Measurements from ENCODE around the gene NOB1.

The NOB1 gene

DNA sequence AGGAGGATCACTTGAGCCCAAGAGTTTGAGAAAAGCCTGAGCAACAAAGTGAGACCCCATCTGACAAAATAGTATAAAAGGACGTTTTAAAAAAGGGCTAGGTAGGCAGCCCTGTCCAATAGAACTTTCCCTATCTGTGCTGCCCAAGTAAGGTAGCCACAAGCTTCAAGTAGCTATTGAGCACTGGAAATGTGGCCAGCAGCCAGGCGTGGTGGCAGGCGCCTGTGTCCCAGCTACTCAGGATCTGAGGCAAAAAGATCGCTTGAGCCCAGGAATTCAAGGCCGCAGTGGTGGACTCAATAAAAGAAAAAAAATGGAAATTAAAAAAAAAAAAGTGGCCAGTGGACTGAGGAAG lies 26.8 kb downstream of the NOB1 start:
- H4K20me1 ChIP-seq = no peaks in the 10 kb centered on the region
- no peak for TF ChIP-seq Cebpa-rat (IDR thresholded peaks at IDR 0.05)
- peak overlapping the region; percentile 76 to 96 (median 86) for H3K4me2 ChIP-seq
- peak overlapping the region in 10 of 11 experiments; percentile 13 to 98 (median 90); a peak in 19 of 22 replicates for H3K27ac ChIP-seq
- 0 out of 22 replicates have a peak, but pooled peaks cover 0 to 3% (median 0%) of the 10 kb centered on the region in 11 experiments for H3K36me3 ChIP-seq
- no peaks in the 10 kb centered on the region for H3K9me3 ChIP-seq (replicated peaks in 1 of 11)
- H3K9ac ChIP-seq = peak overlapping the region in 9 of 11 experiments; percentile 68 to 90 (median 83); a peak in 14 of 22 replicates
- peaks cover 31 to 47% (median 40%) of the 10 kb centered on the region in 10 experiments for H3K4me1 ChIP-seq
- H3K4me3 ChIP-seq = peak overlapping the region in 5 of 10 experiments; percentile 57 to 77 (median 63); a peak in 6 of 20 replicates
- no peaks in the 10 kb centered on the region for H3K27me3 ChIP-seq

- Histone ChIP-seq H4K20me1 (no peaks in the 10 kb centered on the region; a peak in 1 of 22 replicates), H3K9ac (peak within 1 kb of the TSS; percentile 68 to 90 (median 82)), H3K9me3 (replicated peaks in 1 of 11) (no peaks in the 10 kb centered on the region), H3K4me2 (peak within 1 kb of the TSS; percentile 76 to 96 (median 86)), H3K4me1 (peaks cover 31 to 55% (median 45%) of the 10 kb centered on the region in 10 experiments), H3K4me3 (peak within 1 kb of the TSS; percentile 56 to 77 (median 64)), H3K36me3 (0 out of 22 replicates have a peak, but pooled peaks cover 0 to 3% (median 0%) of the 10 kb centered on the region in 11 experiments), H3K27me3 (no peaks in the 10 kb centered on the region), H3K27ac (peak within 1 kb of the TSS; percentile 48 to 98 (median 90))
- no peak for TF ChIP-seq Cebpa-rat (IDR thresholded peaks at IDR 0.05)
Observed at GRCh38 chr16:69726313-69727060, 28.2 kb downstream of the NOB1 start, which contains the start of gene NQO1. Gene NQO1 (minus strand): TSS chr16:69726560. CDS start chr16:69726439, 121 bp downstream.

DNA sequence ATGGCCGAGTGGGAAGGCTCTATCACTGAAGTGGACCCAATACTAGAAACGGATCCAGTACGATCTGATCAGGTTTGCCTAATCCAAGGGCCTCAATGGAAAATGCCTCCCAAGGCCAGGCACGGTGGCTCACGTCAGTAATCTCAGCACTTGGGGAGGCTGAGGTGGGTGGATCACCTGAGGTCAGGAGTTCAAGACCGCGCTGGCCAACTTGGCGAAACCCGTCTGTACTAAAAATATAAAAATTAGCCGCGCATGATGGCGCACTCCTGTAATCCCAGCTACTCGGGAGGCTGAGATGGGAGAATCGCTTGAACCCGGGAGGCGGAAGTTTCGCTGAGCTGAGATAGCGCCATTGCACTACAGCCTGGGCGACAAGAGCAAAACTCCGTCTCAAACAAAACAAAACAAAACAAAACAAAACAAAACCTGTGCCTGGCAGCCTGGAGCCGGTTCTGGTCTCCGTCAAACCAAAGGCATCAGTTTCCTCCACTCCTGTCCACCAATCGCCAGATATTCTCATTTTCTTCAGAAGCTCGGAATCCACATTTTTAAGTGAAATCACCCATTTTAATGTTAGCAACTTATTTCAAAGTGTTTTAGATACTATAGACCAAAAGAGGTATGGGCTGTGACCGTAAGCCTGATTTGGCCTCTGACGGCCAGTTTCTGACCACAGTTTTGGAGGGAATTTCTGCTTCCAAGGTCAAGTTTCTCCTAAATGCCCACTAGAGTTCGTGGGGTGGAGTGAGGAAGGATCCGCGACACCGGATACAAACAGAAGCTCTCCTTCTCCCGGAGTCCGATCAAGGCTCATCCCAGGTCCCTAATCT lies 29.0 kb downstream of the NOB1 start:
- peak overlapping the region; percentile 56 to 77 (median 64) for H3K4me3 ChIP-seq
- H3K27me3 ChIP-seq = no peaks in the 10 kb centered on the region
- peak overlapping the region; percentile 76 to 96 (median 86) for H3K4me2 ChIP-seq
- peak overlapping the region; percentile 68 to 90 (median 82) for H3K9ac ChIP-seq
- TF ChIP-seq Cebpa-rat (IDR thresholded peaks at IDR 0.05) = no peak
- no peaks in the 10 kb centered on the region for H3K36me3 ChIP-seq
- peaks cover 31 to 55% (median 45%) of the 10 kb centered on the region in 10 experiments for H3K4me1 ChIP-seq
- peaks cover 0 to 5% (median 0%) of the 10 kb centered on the region in 11 experiments; a peak in 1 of 22 replicates for H4K20me1 ChIP-seq
- no peaks in the 10 kb centered on the region for H3K9me3 ChIP-seq (replicated peaks in 1 of 11)
- H3K27ac ChIP-seq = peak overlapping the region; percentile 48 to 98 (median 90); a peak in 21 of 22 replicates

DNA sequence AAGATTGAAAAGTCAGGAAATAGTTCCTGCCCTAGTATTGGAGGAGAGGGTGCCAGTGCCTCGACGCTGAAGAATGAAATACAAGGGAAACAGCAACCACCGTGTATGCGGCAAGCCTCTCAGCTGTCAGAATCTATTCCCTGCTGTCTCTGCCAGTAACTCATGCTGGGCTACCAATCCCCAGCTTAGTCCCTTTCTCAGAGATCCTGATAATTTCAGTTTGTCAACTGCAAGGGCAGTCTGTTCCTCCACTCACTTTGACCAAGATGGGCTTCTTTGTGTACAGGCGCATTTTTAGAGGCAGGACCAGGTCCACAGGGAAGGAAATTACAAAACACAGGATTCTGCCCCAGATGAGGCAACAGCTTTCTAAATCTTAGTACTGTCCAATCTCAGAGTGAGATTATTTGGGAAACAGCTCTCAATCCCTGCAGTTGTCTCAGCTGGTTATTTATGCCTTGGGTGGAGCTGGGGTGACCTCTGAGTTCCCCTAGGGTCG lies 29.7 kb downstream of the NOB1 start:
- Histone ChIP-seq H3K27ac (peak overlapping the region in 9 of 11 experiments; percentile 78 to 98 (median 91); a peak in 17 of 22 replicates), H3K9me3 (replicated peaks in 1 of 11) (no peaks in the 10 kb centered on the region), H3K4me2 (peak overlapping the region; percentile 76 to 96 (median 86); a peak in 21 of 22 replicates), H3K4me1 (peaks cover 31 to 55% (median 45%) of the 10 kb centered on the region in 10 experiments), H3K4me3 (peak overlapping the region in 5 of 10 experiments; percentile 57 to 77 (median 63); a peak in 8 of 20 replicates), H3K36me3 (no peaks in the 10 kb centered on the region), H3K9ac (peak overlapping the region in 8 of 11 experiments; percentile 6 to 90 (median 44); a peak in 12 of 22 replicates), H3K27me3 (no peaks in the 10 kb centered on the region), H4K20me1 (peaks cover 0 to 12% (median 0%) of the 10 kb centered on the region in 11 experiments; a peak in 1 of 22 replicates)
- TF ChIP-seq Cebpa-rat (IDR thresholded peaks at IDR 0.05) = no peak

DNA sequence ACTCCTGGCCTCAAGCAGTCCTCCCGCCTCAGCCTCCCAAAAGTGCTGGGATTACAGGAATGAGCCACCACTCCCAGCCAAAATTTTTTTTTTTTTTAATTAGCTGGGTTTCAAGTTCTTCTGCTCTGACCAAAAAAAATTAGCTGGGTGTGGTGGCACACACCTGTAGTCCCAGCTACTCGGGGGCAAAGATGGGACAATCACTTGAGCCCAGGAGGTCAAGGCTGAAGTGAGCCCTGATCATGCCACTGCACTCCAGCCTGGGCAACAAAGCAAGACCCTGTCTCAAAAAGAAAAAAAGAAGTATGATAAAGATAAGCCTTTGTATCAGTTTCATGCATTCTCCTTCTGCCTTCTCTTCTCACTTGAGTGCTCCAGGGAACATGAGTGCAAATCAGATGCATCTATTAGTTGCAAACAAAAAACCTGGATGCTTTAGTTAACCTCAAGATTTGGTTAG lies 30.3 kb downstream of the NOB1 start:
- peak overlapping the region in 2 of 11 experiments; percentile 24 to 88; a peak in 3 of 22 replicates for H3K9ac ChIP-seq
- peak overlapping the region in 6 of 11 experiments; percentile 78 to 98 (median 94); a peak in 9 of 22 replicates for H3K27ac ChIP-seq
- peaks cover 0 to 18% (median 0%) of the 10 kb centered on the region in 11 experiments; a peak in 1 of 22 replicates for H4K20me1 ChIP-seq
- H3K9me3 ChIP-seq (replicated peaks in 1 of 11) = no peaks in the 10 kb centered on the region
- peak overlapping the region in 7 of 11 experiments; percentile 76 to 95 (median 87); a peak in 12 of 22 replicates for H3K4me2 ChIP-seq
- no peaks in the 10 kb centered on the region for H3K36me3 ChIP-seq
- H3K4me3 ChIP-seq = no peak overlapping the region
- no peaks in the 10 kb centered on the region for H3K27me3 ChIP-seq
- peaks cover 31 to 55% (median 45%) of the 10 kb centered on the region in 10 experiments for H3K4me1 ChIP-seq
- no peak for TF ChIP-seq Cebpa-rat (IDR thresholded peaks at IDR 0.05)

GRCh38 chr16:69721441-69721957 lies 33.2 kb downstream of the NOB1 start:
- TF ChIP-seq Cebpa-rat (IDR thresholded peaks at IDR 0.05) = no peak
- Histone ChIP-seq H3K4me2 (no peak overlapping the region), H3K9me3 (replicated peaks in 1 of 11) (no peaks in the 10 kb centered on the region), H4K20me1 (peaks cover 0 to 25% (median 0%) of the 10 kb centered on the region in 11 experiments; a peak in 1 of 22 replicates), H3K4me3 (no peak overlapping the region), H3K27ac (no peak overlapping the region), H3K9ac (no peak overlapping the region), H3K36me3 (peaks cover 0 to 21% (median 19%) of the 10 kb centered on the region in 11 experiments; a peak in 19 of 22 replicates), H3K4me1 (peaks cover 13 to 32% (median 22%) of the 10 kb centered on the region in 10 experiments), H3K27me3 (no peaks in the 10 kb centered on the region)

DNA sequence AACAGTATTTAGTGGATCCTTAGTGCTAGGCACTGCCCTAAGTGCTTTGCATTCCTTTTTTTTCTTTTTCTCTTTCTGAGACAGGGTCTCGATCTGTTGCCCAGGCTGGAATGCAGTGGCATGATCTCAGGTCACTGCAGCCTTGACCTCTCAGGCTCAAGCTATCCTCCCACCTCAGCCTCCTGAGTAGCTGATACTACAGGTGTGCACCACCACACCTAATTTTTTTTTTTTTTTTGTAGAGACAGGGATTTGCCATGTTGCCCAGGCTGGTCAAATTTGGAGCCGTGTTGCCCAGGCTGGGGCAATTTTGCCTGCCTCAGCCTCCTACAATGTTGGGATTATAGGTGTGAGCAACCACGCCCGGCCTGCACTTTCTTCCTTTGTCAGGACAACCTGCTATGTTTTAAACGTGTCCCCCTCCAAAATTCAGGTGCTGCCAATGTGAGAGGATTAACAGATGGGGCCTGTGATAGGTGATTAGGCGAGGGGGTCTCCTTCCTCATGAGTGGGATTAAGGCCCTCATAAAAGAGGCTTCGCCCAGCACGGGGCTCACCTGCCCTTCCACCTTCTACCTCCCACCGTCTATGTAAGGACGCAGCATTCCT lies 33.8 kb downstream of the NOB1 start:
- H3K4me3 ChIP-seq = no peak overlapping the region
- no peaks in the 10 kb centered on the region for H3K27me3 ChIP-seq
- no peak overlapping the region for H3K4me2 ChIP-seq
- no peak overlapping the region for H3K27ac ChIP-seq
- peaks cover 0 to 25% (median 0%) of the 10 kb centered on the region in 11 experiments; a peak in 1 of 22 replicates for H4K20me1 ChIP-seq
- H3K9ac ChIP-seq = no peak overlapping the region
- no peak for TF ChIP-seq Cebpa-rat (IDR thresholded peaks at IDR 0.05)
- peaks cover 10 to 30% (median 20%) of the 10 kb centered on the region in 10 experiments for H3K4me1 ChIP-seq
- no peaks in the 10 kb centered on the region for H3K9me3 ChIP-seq (replicated peaks in 1 of 11)
- H3K36me3 ChIP-seq = peaks cover 0 to 27% (median 24%) of the 10 kb centered on the region in 11 experiments; a peak in 19 of 22 replicates

Measured in BLaER1 treated with 17β-estradiol and CSF1 and Interleukin-3, amounts not matched to agents 10 nM and 100 nM (cell line).